ENCODE results near the gene IL1R1. TPM values are rescaled to one million over a fixed set of nuclear protein-coding genes. Genes with fewer than 3 reads are reported as not detected.

IL1R1 gene
- total RNA-seq, 1 experiment from 2014 or later = 0.39 TPM

- Histone ChIP-seq H2BK20ac (ENCODE audit: low read depth, low read length, poor library complexity, severe bottlenecking) (no peak overlapping the region), H2BK12ac (ENCODE audit: insufficient read length, low read depth, low read length) (no peak overlapping the region), H4K20me1 (ENCODE audit: control insufficient read depth, insufficient read depth, insufficient read length) (no peaks in the 10 kb centered on the region), H3K23me2 (ENCODE audit: insufficient read length, low read depth, low read length, poor library complexity, severe bottlenecking) (no peaks in the 10 kb centered on the region), H3K79me1 (ENCODE audit: insufficient read depth, low read depth, low read length, poor library complexity, severe bottlenecking) (no peaks in the 10 kb centered on the region), H2BK120ac (ENCODE audit: low read depth, low read length, poor library complexity, severe bottlenecking) (no peak overlapping the region), H3K9me3 (ENCODE audit: control insufficient read depth, low read depth, low read length) (no peaks in the 10 kb centered on the region), H3K27ac (ENCODE audit: insufficient read length, low read depth, low read length) (no peak overlapping the region), H2AFZ (ENCODE audit: low read length) (no peak overlapping the region), H3K4ac (ENCODE audit: low read depth, low read length) (no peak overlapping the region), H3K18ac (ENCODE audit: insufficient read length, low read depth, low read length) (no peak overlapping the region), H3K56ac (ENCODE audit: insufficient read length, low read depth, low read length) (no peak overlapping the region), H4K5ac (ENCODE audit: insufficient read length, low read depth, low read length) (no peak overlapping the region), H3K27me3 (ENCODE audit: insufficient read depth, low read length) (no peaks in the 10 kb centered on the region), H3K14ac (ENCODE audit: insufficient read depth, low read length) (no peak overlapping the region), H3K4me2 (ENCODE audit: insufficient read depth, insufficient read length, low read length) (no peak overlapping the region), H4K8ac (replicated peaks; ENCODE audit: insufficient read length, low read depth, low read length) (no peak overlapping the region), H3K23ac (ENCODE audit: insufficient read length, low read depth, low read length) (no peak overlapping the region), H3K79me2 (ENCODE audit: insufficient read depth, low read length) (no peaks in the 10 kb centered on the region), H2BK5ac (ENCODE audit: insufficient read length, low read length) (no peak overlapping the region), H3T11ph (ENCODE audit: low read length) (no peak overlapping the region), H3K4me1 (ENCODE audit: insufficient read depth, low read length) (no peaks in the 10 kb centered on the region), H2AK5ac (ENCODE audit: insufficient read length, low read length) (no peak overlapping the region), H4K91ac (ENCODE audit: insufficient read length, low read depth, low read length) (no peak overlapping the region), H2BK15ac (ENCODE audit: low read depth, low read length) (no peak overlapping the region), H3K9ac (ENCODE audit: extremely low read depth, insufficient read length, low read length) (no peak overlapping the region)
- Mint-ChIP-seq H3K27ac (no peak overlapping the region), H3K27me3 (ENCODE audit: low read depth) (no peaks in the 10 kb centered on the region), H3K4me1 (no peaks in the 10 kb centered on the region), H3K9me3 (no peaks in the 10 kb centered on the region), H3K4me3 (no peak overlapping the region), H3K36me3 (ENCODE audit: insufficient read depth in 1 of 3, low read depth in 3 of 3) (no peaks in the 10 kb centered on the region)
- WGBS (ENCODE audit: extremely low coverage, insufficient read length, low lambda C conversion rate) = 100% methylated on average over 1 of the region's 5 CpGs
- DNase-seq = no peak
- no peak for TF ChIP-seq CTCF (conservative IDR thresholded peaks at IDR 0.05)
These were observed 22.3 kb upstream of the IL1R1 start for GRCh38 chr2:102120261-102120660.
